GM12892 (cell line): ENCODE results near the gene ADIPOR1.

Source experiments
- POLR2A ChIP-seq: IDR thresholded peaks from 2 replicates; pipeline ENCODE4 v1.6.1; 2011; ENCODE audit warnings: low read depth, low read length, control low read depth
- POLR2AphosphoS5 ChIP-seq: IDR thresholded peaks from 2 replicates; pipeline ENCODE4 v1.6.1; 2011; ENCODE audit warnings: low read depth, low read length, control low read depth
- TAF1 ChIP-seq: IDR thresholded peaks from 2 replicates; pipeline ENCODE4 v1.6.1; 2011; ENCODE audit warnings: low read depth, mild to moderate bottlenecking, control low read depth, low read length, borderline replicate concordance

GRCh38 chr1:202938287-202938925, 19.7 kb downstream of the ADIPOR1 start:
- TF ChIP-seq POLR2AphosphoS5, result no peak
- no peak for TF ChIP-seq POLR2A
- no peak for TF ChIP-seq TAF1
